IPS-15b (cell line): Measurements from ENCODE around the gene CDC42SE1.

Experiments
- H3K27me3 ChIP-seq: one replicate; pipeline ENCODE4 v1.6.1; 2013; ENCODE audit warnings: low read length; ENCODE audit not compliant: control insufficient read depth, insufficient read depth
- H3K36me3 ChIP-seq: one replicate; pipeline ENCODE4 v1.6.1; 2013; ENCODE audit warnings: low read length; ENCODE audit not compliant: control insufficient read depth, insufficient read depth
- H3K4me1 ChIP-seq: one replicate; pipeline ENCODE4 v1.6.1; 2013; ENCODE audit warnings: mild to moderate bottlenecking, low read length; ENCODE audit not compliant: control insufficient read depth, insufficient read depth
- H3K4me3 ChIP-seq: one replicate; pipeline ENCODE4 v1.5.1; 2013; ENCODE audit warnings: low read depth, low read length
- H3K9ac ChIP-seq: one replicate; pipeline ENCODE4 v1.6.1; 2013; ENCODE audit warnings: low read depth, mild to moderate bottlenecking, low read length
- H3K9me3 ChIP-seq: one replicate; pipeline ENCODE4 v1.6.1; 2013; ENCODE audit warnings: mild to moderate bottlenecking, low read length; ENCODE audit not compliant: control insufficient read depth, insufficient read depth

CDC42SE1 gene

DNA sequence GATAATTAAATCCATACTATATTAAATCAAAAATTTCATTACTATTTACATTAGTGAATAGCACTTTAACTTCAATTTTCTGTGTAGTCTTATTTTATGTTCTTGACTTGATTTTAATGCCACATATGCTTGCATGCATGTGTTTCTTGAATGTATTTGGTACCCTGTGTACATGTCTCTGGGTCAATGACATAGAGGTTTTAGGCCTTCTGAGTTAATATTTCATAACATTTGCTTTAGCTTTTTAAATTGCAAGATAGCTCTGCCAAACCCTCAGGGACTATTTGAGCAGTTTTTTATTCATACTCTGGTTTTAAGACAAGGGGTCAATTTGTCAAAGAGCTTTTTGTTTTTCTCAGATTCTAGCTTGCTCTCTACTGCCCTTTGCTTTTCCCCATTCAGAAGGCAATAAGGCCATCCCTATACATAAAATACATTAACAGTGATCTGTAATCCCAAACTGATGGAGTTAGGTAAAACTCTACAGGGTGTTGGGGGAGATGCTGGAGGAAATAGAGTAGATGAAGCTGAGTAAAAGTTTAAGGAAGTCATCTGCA is 5.7 kb upstream of the CDC42SE1 start:
- Histone ChIP-seq H3K9me3 (no peaks in the 10 kb centered on the region), H3K27me3 (no peaks in the 10 kb centered on the region), H3K4me1 (peaks cover 7% of the 10 kb centered on the region), H3K36me3 (no peaks in the 10 kb centered on the region), H3K9ac (no peak overlapping the region), H3K4me3 (no peak overlapping the region)

DNA sequence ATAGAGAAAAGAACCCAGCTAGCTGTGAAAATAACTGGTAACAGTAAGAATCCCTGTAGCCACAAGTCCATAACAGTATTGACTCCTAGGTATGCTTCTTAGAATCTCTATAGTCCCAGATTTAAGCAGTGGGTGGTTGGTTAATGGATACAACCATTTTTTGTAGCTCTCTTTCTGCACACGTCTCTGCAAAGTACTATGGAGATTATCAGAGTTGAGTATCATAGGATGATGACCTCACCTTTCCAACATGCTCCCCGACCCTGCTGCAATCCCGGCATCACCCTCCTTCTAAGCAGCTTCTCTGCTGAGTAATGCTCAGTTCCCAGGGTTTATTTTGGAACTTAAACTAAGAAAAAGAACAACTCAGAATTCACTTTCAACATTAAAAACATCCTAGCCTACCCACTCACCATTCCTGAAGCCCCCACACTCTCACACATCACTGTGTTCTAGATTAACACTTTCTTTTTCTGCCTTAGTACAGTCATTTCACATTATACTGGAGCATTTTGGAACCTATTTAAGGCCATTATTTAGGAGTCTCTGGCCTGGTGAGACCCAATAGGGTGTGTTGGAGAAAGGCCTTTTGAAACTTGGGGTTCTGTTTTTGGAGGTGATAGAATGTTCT is 3.4 kb upstream of the CDC42SE1 start:
- Histone ChIP-seq H3K9ac (no peak overlapping the region), H3K27me3 (no peaks in the 10 kb centered on the region), H3K36me3 (no peaks in the 10 kb centered on the region), H3K4me1 (peaks cover 10% of the 10 kb centered on the region), H3K4me3 (no peak overlapping the region), H3K9me3 (no peaks in the 10 kb centered on the region)

DNA sequence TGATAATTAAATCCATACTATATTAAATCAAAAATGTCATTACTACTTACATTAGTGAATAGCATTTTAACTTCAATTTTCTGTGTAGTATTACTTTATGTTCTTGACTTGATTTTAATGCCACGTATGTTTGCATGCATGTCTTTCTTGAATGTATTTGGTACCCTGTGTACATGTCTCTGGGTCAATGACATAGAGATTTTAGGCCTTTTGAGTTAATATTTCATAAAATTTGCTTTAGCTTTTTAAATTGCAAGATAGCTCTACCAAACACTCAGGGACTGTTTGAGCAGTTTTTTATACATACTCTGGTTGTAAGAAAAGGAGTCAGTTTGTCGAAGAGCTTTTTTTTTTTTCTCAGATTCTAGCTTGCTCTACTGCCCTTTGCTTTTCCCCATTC is 2.3 kb upstream of the CDC42SE1 start:
- Histone ChIP-seq H3K4me1 (peaks cover 11% of the 10 kb centered on the region), H3K4me3 (peak overlapping the region; percentile 95), H3K36me3 (no peaks in the 10 kb centered on the region), H3K9ac (no peak overlapping the region), H3K27me3 (no peaks in the 10 kb centered on the region), H3K9me3 (no peaks in the 10 kb centered on the region)

DNA sequence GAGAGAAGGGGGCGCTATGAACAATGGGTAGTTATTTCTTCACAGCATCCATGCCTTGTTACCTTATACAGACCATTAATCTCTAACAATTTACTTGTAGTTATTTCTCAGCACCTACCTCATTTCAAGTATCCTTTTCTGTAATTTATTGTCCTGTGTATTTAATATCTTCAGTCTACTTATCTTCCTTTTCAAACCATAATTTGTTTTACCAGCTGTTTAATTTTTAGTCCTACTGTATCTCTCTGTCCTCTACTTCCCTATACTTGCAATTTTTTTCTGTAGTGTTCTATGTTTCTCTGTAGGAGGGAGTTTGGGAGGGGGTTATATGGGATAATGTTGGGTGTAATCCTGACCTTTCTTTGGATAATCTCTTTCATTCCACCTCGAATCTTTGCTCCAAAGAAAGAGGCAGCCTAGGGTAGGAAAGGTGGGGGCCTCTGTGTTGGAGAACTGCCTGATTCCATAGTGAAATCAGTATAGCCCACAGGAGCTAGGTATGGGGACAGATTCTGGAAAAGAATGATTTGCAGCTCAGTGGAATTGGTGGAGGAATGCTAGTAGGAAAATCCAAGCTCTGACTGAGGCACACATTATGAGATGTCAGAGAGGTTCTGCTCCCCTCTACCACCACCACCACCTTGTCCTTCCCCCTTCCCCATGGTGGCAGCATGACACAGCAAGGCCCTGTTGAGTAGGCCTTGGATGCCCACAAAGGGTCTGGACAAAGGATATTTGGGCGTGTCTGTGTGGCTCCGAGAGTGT is 1.4 kb upstream of the CDC42SE1 start:
- peaks cover 1% of the 10 kb centered on the region for H3K36me3 ChIP-seq
- H3K4me1 ChIP-seq, result peaks cover 11% of the 10 kb centered on the region
- H3K27me3 ChIP-seq, result no peaks in the 10 kb centered on the region
- peak overlapping the region; percentile 61 for H3K9ac ChIP-seq
- peak overlapping the region; percentile 95 for H3K4me3 ChIP-seq
- no peaks in the 10 kb centered on the region for H3K9me3 ChIP-seq

- H3K27me3 ChIP-seq, result no peaks in the 10 kb centered on the region
- no peaks in the 10 kb centered on the region for H3K9me3 ChIP-seq
- H3K9ac ChIP-seq, result peak within 1 kb of the TSS; percentile 90
- H3K36me3 ChIP-seq, result peaks cover 8% of the 10 kb centered on the region
- peaks cover 11% of the 10 kb centered on the region for H3K4me1 ChIP-seq
- H3K4me3 ChIP-seq, result peak within 1 kb of the TSS; percentile 95
Observed at GRCh38 chr1:151060007-151060656, 710 bp upstream of the CDC42SE1 start, which contains the start of gene MLLT11. MLLT11 (plus strand) TSS chr1:151060397; CDS start chr1:151067225, 6,828 bp downstream.

DNA sequence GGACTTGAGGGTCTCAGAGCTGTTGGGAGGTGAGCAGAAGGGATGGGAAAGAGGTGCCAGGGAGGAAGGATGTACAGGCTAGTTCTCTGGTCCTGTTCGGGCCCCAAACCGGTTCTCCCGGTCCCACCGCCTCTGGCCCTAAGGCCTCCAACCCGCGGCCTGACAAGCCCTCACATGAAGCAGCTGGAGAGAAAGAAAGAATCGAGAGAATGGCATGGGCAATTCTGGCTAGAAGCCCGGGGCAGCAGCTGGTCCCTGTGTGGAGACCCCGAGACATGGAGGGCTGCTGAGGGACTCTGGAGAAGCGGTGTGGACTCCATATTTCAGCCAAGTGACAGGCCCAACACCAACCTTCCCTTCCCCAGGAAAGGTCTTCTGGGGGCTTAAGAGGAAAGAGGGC is 730 bp downstream of the CDC42SE1 start:
- peak overlapping the region; percentile 90 for H3K9ac ChIP-seq
- peak overlapping the region; percentile 95 for H3K4me3 ChIP-seq
- H3K4me1 ChIP-seq, result peaks cover 8% of the 10 kb centered on the region
- no peaks in the 10 kb centered on the region for H3K9me3 ChIP-seq
- no peaks in the 10 kb centered on the region for H3K27me3 ChIP-seq
- H3K36me3 ChIP-seq, result peaks cover 14% of the 10 kb centered on the region

DNA sequence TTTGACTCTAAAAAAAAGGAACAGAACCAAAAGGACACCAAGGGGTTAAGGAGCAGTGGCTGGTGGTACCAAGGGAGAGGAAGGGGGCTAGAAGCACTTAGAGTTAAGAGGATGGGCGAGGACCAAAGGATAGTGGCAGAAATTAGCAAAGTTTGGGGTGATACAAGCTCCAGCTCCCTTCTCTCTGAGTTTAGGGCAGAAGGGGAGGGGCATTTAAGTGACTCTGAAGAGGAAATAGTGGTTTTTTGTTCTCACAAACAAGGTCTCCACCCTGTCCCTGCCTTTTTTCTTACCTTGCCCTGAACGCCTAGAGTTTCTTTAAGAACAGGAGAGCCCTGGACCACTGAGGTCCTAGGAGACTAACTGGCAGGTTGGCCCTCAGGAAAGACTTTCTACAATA is 3.3 kb downstream of the CDC42SE1 start:
- Histone ChIP-seq H3K9ac (no peak overlapping the region), H3K36me3 (peaks cover 23% of the 10 kb centered on the region), H3K4me1 (peaks cover 4% of the 10 kb centered on the region), H3K4me3 (no peak overlapping the region), H3K27me3 (no peaks in the 10 kb centered on the region), H3K9me3 (no peaks in the 10 kb centered on the region)

DNA sequence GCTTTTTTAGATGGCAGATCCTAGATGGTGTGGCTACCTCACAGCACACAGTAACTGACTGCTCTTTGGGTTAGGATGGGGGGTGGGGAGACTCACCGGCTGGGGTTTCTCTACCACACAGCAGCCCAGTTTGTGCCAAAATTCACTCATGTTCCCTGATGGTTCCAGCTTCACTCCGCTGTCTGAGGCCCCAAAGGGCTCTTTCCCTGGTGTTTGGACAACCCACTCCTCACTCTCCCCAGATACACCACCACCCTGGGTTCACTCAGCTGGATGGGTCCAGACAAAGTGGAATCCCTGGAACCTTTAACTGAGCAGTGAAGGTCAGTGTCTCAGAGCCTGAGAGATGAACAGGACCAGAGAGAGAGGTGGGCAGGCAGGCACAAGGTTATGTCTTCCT is 3.8 kb downstream of the CDC42SE1 start:
- no peaks in the 10 kb centered on the region for H3K27me3 ChIP-seq
- no peaks in the 10 kb centered on the region for H3K9me3 ChIP-seq
- peaks cover 23% of the 10 kb centered on the region for H3K36me3 ChIP-seq
- H3K9ac ChIP-seq, result no peak overlapping the region
- H3K4me1 ChIP-seq, result peaks cover 4% of the 10 kb centered on the region
- H3K4me3 ChIP-seq, result no peak overlapping the region

GRCh38 chr1:151054971-151055547 is 4.4 kb downstream of the CDC42SE1 start:
- H3K9ac ChIP-seq, result no peak overlapping the region
- peaks cover 23% of the 10 kb centered on the region for H3K36me3 ChIP-seq
- peaks cover 4% of the 10 kb centered on the region for H3K4me1 ChIP-seq
- no peaks in the 10 kb centered on the region for H3K9me3 ChIP-seq
- H3K4me3 ChIP-seq, result no peak overlapping the region
- no peaks in the 10 kb centered on the region for H3K27me3 ChIP-seq

DNA sequence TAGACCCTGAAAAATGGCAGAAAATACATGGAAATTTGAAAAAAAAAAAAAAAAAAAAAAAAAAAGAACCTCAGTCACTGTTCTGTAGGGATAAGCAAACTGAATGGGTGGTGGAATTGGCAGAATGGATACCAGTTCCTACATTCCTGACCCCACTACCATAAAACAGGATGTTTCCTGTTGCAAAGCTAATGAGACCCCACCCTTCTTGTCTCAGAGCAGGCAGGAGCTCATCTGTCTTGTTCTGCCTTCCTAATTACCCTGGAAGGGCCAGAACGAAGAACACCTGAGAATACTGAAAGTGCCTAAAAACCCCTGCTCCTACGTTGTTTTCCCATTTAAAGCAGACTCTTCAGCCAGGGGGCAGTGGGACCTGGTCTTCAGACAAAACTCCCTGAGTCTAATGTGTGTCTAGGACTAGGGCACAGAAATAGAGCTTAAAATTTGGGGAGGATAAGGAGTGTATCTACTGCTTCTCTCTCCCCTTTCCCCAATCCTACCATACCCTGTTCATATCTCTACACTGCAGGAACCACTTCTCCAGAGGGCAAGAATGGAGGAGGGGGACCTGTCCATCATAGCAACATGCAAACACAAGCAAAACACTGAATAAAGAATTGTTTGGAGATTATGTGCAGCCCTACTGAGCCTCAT is 7.9 kb downstream of the CDC42SE1 start:
- no peaks in the 10 kb centered on the region for H3K27me3 ChIP-seq
- H3K9me3 ChIP-seq, result no peaks in the 10 kb centered on the region
- no peak overlapping the region for H3K4me3 ChIP-seq
- H3K36me3 ChIP-seq, result peaks cover 23% of the 10 kb centered on the region
- no peaks in the 10 kb centered on the region for H3K4me1 ChIP-seq
- H3K9ac ChIP-seq, result no peak overlapping the region

- H3K9ac ChIP-seq, result no peak overlapping the region
- H3K27me3 ChIP-seq, result no peaks in the 10 kb centered on the region
- no peaks in the 10 kb centered on the region for H3K9me3 ChIP-seq
- H3K4me3 ChIP-seq, result no peak overlapping the region
- H3K36me3 ChIP-seq, result peaks cover 15% of the 10 kb centered on the region
- no peaks in the 10 kb centered on the region for H3K4me1 ChIP-seq
Observed at GRCh38 chr1:151050051-151050688, 9.3 kb downstream of the CDC42SE1 start.
